Activated CD8-positive, alpha-beta T cell treated with anti-CD3 and anti-CD28 coated beads for 36 hours (primary cell): Measurements from ENCODE around the gene RILP. TPM values are rescaled to one million over a fixed set of nuclear protein-coding genes. Genes with fewer than 3 reads are reported as not detected.

Experiments used
- ATAC-seq: fragments of 200-7000 bp; cut with Tn5 transposase; one replicate; pipeline ENCODE4 v1.10.0; 2021; ENCODE audit warnings: mild to moderate bottlenecking, moderate library complexity
- CTCF ChIA-PET: fragments of 350-600 bp; sonication (Branson Sonifier 250); formaldehyde crosslinking; loops from one replicate; lab custom pipeline; 2021; ENCODE audit warnings: antibody characterized with exemption; lab: Charles Lee
- POLR2A ChIA-PET: fragments of 350-600 bp; sonication (Branson Sonifier 250); formaldehyde crosslinking; loops from one replicate; lab custom pipeline; 2021; ENCODE audit warnings: antibody characterized with exemption; lab: Charles Lee
- DNase-seq: peaks from one replicate; pipeline ENCODE4 v3.0.0-alpha.2; 2020
- H3K27ac Mint-ChIP-seq: one replicate; pipeline ENCODE4 v1.8.0; 2021; ENCODE audit warnings: mild to moderate bottlenecking, mixed read lengths
- H3K27me3 Mint-ChIP-seq: one replicate; pipeline ENCODE4 v1.8.0; 2021; ENCODE audit warnings: mixed read lengths
- H3K36me3 Mint-ChIP-seq: one replicate; pipeline ENCODE4 v1.8.0; 2021; ENCODE audit warnings: low read depth, mixed read lengths
- H3K4me1 Mint-ChIP-seq: one replicate; pipeline ENCODE4 v1.8.0; 2021; ENCODE audit warnings: low read depth, mixed read lengths
- H3K4me3 Mint-ChIP-seq: one replicate; pipeline ENCODE4 v1.8.0; 2021; ENCODE audit warnings: mild to moderate bottlenecking, moderate library complexity, mixed read lengths
- H3K9me3 Mint-ChIP-seq: one replicate; pipeline ENCODE4 v1.8.0; 2021; ENCODE audit warnings: mixed read lengths
- intact Hi-C: fragments of 100-400 bp; cut with micrococcal nuclease; formaldehyde crosslinking; loops from one replicate; pipeline ENCODE4 v1.10.0; 2022
- total RNA-seq, 2 experiments: library from RNA; stranded (reverse); gene quantifications; one replicate each; pipeline ENCODE4 v1.2.3, GENCODE V29; 2021
- TF ChIP-seq, protein P1 (sequence below): fragments of 200-600 bp; IDR thresholded peaks from one replicate; pipeline ENCODE4 v1.8.0; 2022; ENCODE audit warnings: antibody characterized with exemption, mild to moderate bottlenecking

RILP gene
- total RNA-seq, 2 experiments from 2014 or later: 5.3 to 6.1 TPM

- Mint-ChIP-seq H3K9me3 (no peaks in the 10 kb centered on the region), H3K36me3 (no peaks in the 10 kb centered on the region), H3K27me3 (no peaks in the 10 kb centered on the region), H3K27ac (no peak overlapping the region), H3K4me3 (no peak overlapping the region), H3K4me1 (peaks cover 3% of the 10 kb centered on the region)
- ATAC-seq (no peak), DNase-seq (no peak)
- TF ChIP-seq, protein P1, sequence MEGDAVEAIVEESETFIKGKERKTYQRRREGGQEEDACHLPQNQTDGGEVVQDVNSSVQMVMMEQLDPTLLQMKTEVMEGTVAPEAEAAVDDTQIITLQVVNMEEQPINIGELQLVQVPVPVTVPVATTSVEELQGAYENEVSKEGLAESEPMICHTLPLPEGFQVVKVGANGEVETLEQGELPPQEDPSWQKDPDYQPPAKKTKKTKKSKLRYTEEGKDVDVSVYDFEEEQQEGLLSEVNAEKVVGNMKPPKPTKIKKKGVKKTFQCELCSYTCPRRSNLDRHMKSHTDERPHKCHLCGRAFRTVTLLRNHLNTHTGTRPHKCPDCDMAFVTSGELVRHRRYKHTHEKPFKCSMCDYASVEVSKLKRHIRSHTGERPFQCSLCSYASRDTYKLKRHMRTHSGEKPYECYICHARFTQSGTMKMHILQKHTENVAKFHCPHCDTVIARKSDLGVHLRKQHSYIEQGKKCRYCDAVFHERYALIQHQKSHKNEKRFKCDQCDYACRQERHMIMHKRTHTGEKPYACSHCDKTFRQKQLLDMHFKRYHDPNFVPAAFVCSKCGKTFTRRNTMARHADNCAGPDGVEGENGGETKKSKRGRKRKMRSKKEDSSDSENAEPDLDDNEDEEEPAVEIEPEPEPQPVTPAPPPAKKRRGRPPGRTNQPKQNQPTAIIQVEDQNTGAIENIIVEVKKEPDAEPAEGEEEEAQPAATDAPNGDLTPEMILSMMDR: no peak
- intact Hi-C loops: no loop called here
- POLR2A ChIA-PET: interaction anchor here (0.6 kb wide), 1 partner anchor 11 kb away, joined by 3 read pairs; no protein-coding TSS in a partner anchor
- CTCF ChIA-PET: interaction anchor here (1.8 to 4.9 kb wide), 2 partner anchors 8 to 47 kb away, joined by 11 to 26 read pairs; no protein-coding TSS in a partner anchor
Observed at GRCh38 chr17:1621273-1621954, 28.3 kb downstream of the RILP start.

- no peaks in the 10 kb centered on the region for H3K36me3 Mint-ChIP-seq
- ChIA-PET CTCF (interaction anchor here (4.9 kb wide), 1 partner anchor 9 kb away, joined by 26 read pairs; no protein-coding TSS in a partner anchor), POLR2A (no interaction called here)
- TF ChIP-seq, protein P1: no peak
- no peak overlapping the region for H3K4me3 Mint-ChIP-seq
- DNase-seq (no peak), ATAC-seq (no peak)
- H3K27ac Mint-ChIP-seq: no peak overlapping the region
- H3K27me3 Mint-ChIP-seq: no peaks in the 10 kb centered on the region
- H3K9me3 Mint-ChIP-seq: no peaks in the 10 kb centered on the region
- peaks cover 3% of the 10 kb centered on the region for H3K4me1 Mint-ChIP-seq
- intact Hi-C loops: no loop called here
Observed at GRCh38 chr17:1620486-1620885, 29.2 kb downstream of the RILP start.

DNA sequence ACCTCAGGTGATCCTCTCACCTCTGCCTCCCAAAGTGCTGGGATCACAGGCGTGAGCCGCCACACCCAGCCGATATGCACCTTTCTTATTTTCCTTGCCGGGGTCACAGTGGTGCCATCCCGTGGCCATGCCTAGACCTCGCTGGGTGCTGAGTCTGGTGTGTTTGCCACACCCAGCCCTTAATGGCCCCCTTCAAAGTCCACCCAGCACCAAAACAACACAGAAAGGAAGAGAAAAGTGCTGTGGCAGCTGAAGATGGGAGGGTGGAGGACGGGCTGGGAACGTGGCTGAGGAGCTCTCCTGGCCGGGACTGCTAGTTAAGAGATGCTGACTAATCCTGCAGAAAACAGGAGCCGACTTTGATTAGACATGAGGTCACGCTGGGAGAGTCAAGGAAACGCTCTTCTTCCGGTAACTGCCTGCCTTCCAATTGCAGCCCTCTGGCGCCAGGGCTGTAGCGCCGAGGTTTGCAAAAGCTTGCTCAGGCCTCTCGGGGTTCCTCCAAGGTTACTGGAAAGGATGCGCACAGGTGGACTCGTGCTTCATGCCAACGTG is 32.0 kb downstream of the RILP start:
- H3K36me3 Mint-ChIP-seq: peaks cover 2% of the 10 kb centered on the region
- no peaks in the 10 kb centered on the region for H3K27me3 Mint-ChIP-seq
- no peak for DNase-seq
- H3K9me3 Mint-ChIP-seq: no peaks in the 10 kb centered on the region
- ChIA-PET CTCF (interaction anchor here (1.3 to 4.9 kb wide), 3 partner anchors 11 to 44 kb away, joined by 3 to 26 read pairs (median 16); no protein-coding TSS in a partner anchor), POLR2A (interaction anchor here (0.9 to 1.0 kb wide), 2 partner anchors 11 to 12 kb away, joined by 3 read pairs; no protein-coding TSS in a partner anchor)
- ATAC-seq: no peak
- TF ChIP-seq, protein P1: no peak
- peaks cover 3% of the 10 kb centered on the region for H3K4me1 Mint-ChIP-seq
- H3K4me3 Mint-ChIP-seq: no peak overlapping the region
- intact Hi-C loops: no loop called here
- H3K27ac Mint-ChIP-seq: no peak overlapping the region

GRCh38 chr17:1616101-1616500 is 33.6 kb downstream of the RILP start:
- POLR2A ChIA-PET: interaction anchor here (0.6 kb wide), 1 partner anchor 815 kb away, joined by 3 read pairs; no protein-coding TSS in a partner anchor
- no peaks in the 10 kb centered on the region for H3K27me3 Mint-ChIP-seq
- DNase-seq (no peak), ATAC-seq (no peak)
- peaks cover 3% of the 10 kb centered on the region for H3K4me1 Mint-ChIP-seq
- no peak overlapping the region for H3K27ac Mint-ChIP-seq
- intact Hi-C loops: no loop called here
- peaks cover 2% of the 10 kb centered on the region for H3K36me3 Mint-ChIP-seq
- H3K4me3 Mint-ChIP-seq: no peak overlapping the region
- H3K9me3 Mint-ChIP-seq: no peaks in the 10 kb centered on the region
- CTCF ChIA-PET: interaction anchor here (3.1 to 4.6 kb wide), 2 partner anchors 14 to 42 kb away, joined by 13 to 16 read pairs; no protein-coding TSS in a partner anchor
- TF ChIP-seq, protein P1: no peak

GRCh38 chr17:1612400-1612799 is 37.3 kb downstream of the RILP start:
- H3K4me3 Mint-ChIP-seq: no peak overlapping the region
- ATAC-seq (no peak), DNase-seq (no peak)
- POLR2A ChIA-PET: interaction anchor here (0.7 kb wide), 1 partner anchor 41 kb away, joined by 3 read pairs; no protein-coding TSS in a partner anchor
- H3K27ac Mint-ChIP-seq: no peak overlapping the region
- no peaks in the 10 kb centered on the region for H3K9me3 Mint-ChIP-seq
- TF ChIP-seq, protein P1: no peak
- intact Hi-C loops: no loop called here
- H3K27me3 Mint-ChIP-seq: no peaks in the 10 kb centered on the region
- peaks cover 4% of the 10 kb centered on the region for H3K36me3 Mint-ChIP-seq
- peaks cover 13% of the 10 kb centered on the region for H3K4me1 Mint-ChIP-seq
- CTCF ChIA-PET: interaction anchor here (1.2 to 1.5 kb wide), 2 partner anchors 17 to 18 kb away, joined by 3 to 4 read pairs; no protein-coding TSS in a partner anchor
